Measurements from ENCODE around the gene SEZ6. TPM values are rescaled to one million over a fixed set of nuclear protein-coding genes. Genes with fewer than 3 reads are reported as not detected.

The SEZ6 gene
- total and polyA plus RNA-seq, 3 experiments from 2014 or later = 1.6 TPM; not detected in 2

- peaks cover 0 to 2% (median 0%) of the 10 kb centered on the region in 5 donors for H3K9me3 Mint-ChIP-seq
- CTCF ChIA-PET = interaction anchor here (1.0 kb wide), 1 partner anchor 134 kb away, joined by 3 read pairs; no protein-coding TSS in a partner anchor
- peaks cover 49 to 60% of the 10 kb centered on the region in 2 donors for H3K27me3 Mint-ChIP-seq
Measured at GRCh38 chr17:29004081-29004692, 1.6 kb downstream of the SEZ6 start.

GRCh38 chr17:29003289-29003688 lies 2.5 kb downstream of the SEZ6 start:
- Histone ChIP-seq H3K9me3 (ENCODE audit: low read length) (no peaks in the 10 kb centered on the region), H3K4me1 (ENCODE audit: insufficient read depth, low read length) (no peaks in the 10 kb centered on the region), H3K36me3 (ENCODE audit: insufficient read depth, low read length) (no peaks in the 10 kb centered on the region), H3K27ac (ENCODE audit: low read depth, low read length) (no peak overlapping the region), H3K27me3 (ENCODE audit: insufficient read depth, low read length, poor library complexity, severe bottlenecking) (peaks cover 36% of the 10 kb centered on the region), H3K4me3 (ENCODE audit: low read length) (no peak overlapping the region)
- H3K36me3 Mint-ChIP-seq = no peaks in the 10 kb centered on the region
- no peak overlapping the region for H3K27ac Mint-ChIP-seq
- no peak for DNase-seq
- ChIA-PET POLR2A (no interaction called here), CTCF (no interaction called here)
- peaks cover 0 to 2% (median 0%) of the 10 kb centered on the region in 5 donors for H3K9me3 Mint-ChIP-seq
- H3K4me1 Mint-ChIP-seq = peaks cover 2 to 8% (median 5%) of the 10 kb centered on the region in 3 donors
- H3K27me3 Mint-ChIP-seq = peaks cover 48 to 58% of the 10 kb centered on the region in 2 donors
- H3K4me3 Mint-ChIP-seq = no peak overlapping the region

More at GRCh38 chr17:29004081-29004692, 1.6 kb downstream of the SEZ6 start:
- H3K4me3 ChIP-seq (ENCODE audit: low read length) = no peak overlapping the region
- no peaks in the 10 kb centered on the region for H3K36me3 Mint-ChIP-seq
- peaks cover 2 to 8% (median 5%) of the 10 kb centered on the region in 3 donors for H3K4me1 Mint-ChIP-seq
- H3K27ac Mint-ChIP-seq = no peak overlapping the region
- no peaks in the 10 kb centered on the region for H3K9me3 ChIP-seq (ENCODE audit: low read length)
- peaks cover 36% of the 10 kb centered on the region for H3K27me3 ChIP-seq (ENCODE audit: insufficient read depth, low read length, poor library complexity, severe bottlenecking)
- no peaks in the 10 kb centered on the region for H3K36me3 ChIP-seq (ENCODE audit: insufficient read depth, low read length)
- H3K27ac ChIP-seq (ENCODE audit: low read depth, low read length) = no peak overlapping the region
- H3K4me1 ChIP-seq (ENCODE audit: insufficient read depth, low read length) = no peaks in the 10 kb centered on the region
- no peak overlapping the region for H3K4me3 Mint-ChIP-seq
- POLR2A ChIA-PET = no interaction called here
- no peak for DNase-seq

- Mint-ChIP-seq H3K27ac (no peak overlapping the region), H3K27me3 (peaks cover 46 to 60% of the 10 kb centered on the region in 2 donors), H3K9me3 (peaks cover 0 to 2% (median 0%) of the 10 kb centered on the region in 5 donors), H3K36me3 (no peaks in the 10 kb centered on the region), H3K4me3 (no peak overlapping the region), H3K4me1 (peaks cover 2 to 8% (median 5%) of the 10 kb centered on the region in 3 donors)
- ChIA-PET CTCF (no interaction called here), POLR2A (no interaction called here)
- no peak for DNase-seq
- H3K4me3 ChIP-seq (ENCODE audit: low read length) = no peak overlapping the region
- H3K36me3 ChIP-seq (ENCODE audit: insufficient read depth, low read length) = no peaks in the 10 kb centered on the region
- H3K27me3 ChIP-seq (ENCODE audit: insufficient read depth, low read length, poor library complexity, severe bottlenecking) = peaks cover 33% of the 10 kb centered on the region
- H3K9me3 ChIP-seq (ENCODE audit: low read length) = no peaks in the 10 kb centered on the region
- H3K27ac ChIP-seq (ENCODE audit: low read depth, low read length) = no peak overlapping the region
- no peaks in the 10 kb centered on the region for H3K4me1 ChIP-seq (ENCODE audit: insufficient read depth, low read length)
Measured at GRCh38 chr17:29002811-29003210, 3.0 kb downstream of the SEZ6 start.

GRCh38 chr17:29000973-29001372 lies 4.9 kb downstream of the SEZ6 start:
- Mint-ChIP-seq H3K27ac (peak overlapping the region in 1 of 8 donors; percentile 91), H3K4me1 (peaks cover 0 to 3% (median 2%) of the 10 kb centered on the region in 3 donors), H3K27me3 (peaks cover 36 to 55% of the 10 kb centered on the region in 2 donors), H3K36me3 (no peaks in the 10 kb centered on the region), H3K9me3 (peaks cover 0 to 2% (median 0%) of the 10 kb centered on the region in 5 donors), H3K4me3 (no peak overlapping the region)
- no peaks in the 10 kb centered on the region for H3K36me3 ChIP-seq (ENCODE audit: insufficient read depth, low read length)
- no peaks in the 10 kb centered on the region for H3K4me1 ChIP-seq (ENCODE audit: insufficient read depth, low read length)
- POLR2A ChIA-PET = interaction anchor here (0.6 kb wide), 1 partner anchor 182 kb away, joined by 5 read pairs; no protein-coding TSS in a partner anchor
- peaks cover 17% of the 10 kb centered on the region for H3K27me3 ChIP-seq (ENCODE audit: insufficient read depth, low read length, poor library complexity, severe bottlenecking)
- no peaks in the 10 kb centered on the region for H3K9me3 ChIP-seq (ENCODE audit: low read length)
- H3K27ac ChIP-seq (ENCODE audit: low read depth, low read length) = no peak overlapping the region
- DNase-seq = no peak
- CTCF ChIA-PET = no interaction called here
- no peak overlapping the region for H3K4me3 ChIP-seq (ENCODE audit: low read length)

GRCh38 chr17:28999206-28999605 lies 6.6 kb downstream of the SEZ6 start:
- POLR2A ChIA-PET = no interaction called here
- no peaks in the 10 kb centered on the region for H3K9me3 Mint-ChIP-seq
- Histone ChIP-seq H3K27ac (ENCODE audit: low read depth, low read length) (no peak overlapping the region), H3K4me3 (ENCODE audit: low read length) (no peak overlapping the region), H3K4me1 (ENCODE audit: insufficient read depth, low read length) (no peaks in the 10 kb centered on the region), H3K36me3 (ENCODE audit: insufficient read depth, low read length) (no peaks in the 10 kb centered on the region), H3K27me3 (ENCODE audit: insufficient read depth, low read length, poor library complexity, severe bottlenecking) (peaks cover 10% of the 10 kb centered on the region), H3K9me3 (ENCODE audit: low read length) (no peaks in the 10 kb centered on the region)
- H3K4me1 Mint-ChIP-seq = peaks cover 0 to 2% (median 0%) of the 10 kb centered on the region in 3 donors
- H3K4me3 Mint-ChIP-seq = no peak overlapping the region
- H3K36me3 Mint-ChIP-seq = no peaks in the 10 kb centered on the region
- DNase-seq = no peak
- peaks cover 35 to 49% of the 10 kb centered on the region in 2 donors for H3K27me3 Mint-ChIP-seq
- H3K27ac Mint-ChIP-seq = no peak overlapping the region
- CTCF ChIA-PET = no interaction called here

- Mint-ChIP-seq H3K9me3 (no peaks in the 10 kb centered on the region), H3K4me1 (no peaks in the 10 kb centered on the region), H3K27ac (no peak overlapping the region), H3K4me3 (no peak overlapping the region), H3K27me3 (peaks cover 26 to 41% of the 10 kb centered on the region in 2 donors), H3K36me3 (no peaks in the 10 kb centered on the region)
- Histone ChIP-seq H3K27ac (ENCODE audit: low read depth, low read length) (no peak overlapping the region), H3K27me3 (ENCODE audit: insufficient read depth, low read length, poor library complexity, severe bottlenecking) (no peaks in the 10 kb centered on the region), H3K9me3 (ENCODE audit: low read length) (no peaks in the 10 kb centered on the region), H3K4me1 (ENCODE audit: insufficient read depth, low read length) (no peaks in the 10 kb centered on the region), H3K36me3 (ENCODE audit: insufficient read depth, low read length) (no peaks in the 10 kb centered on the region), H3K4me3 (ENCODE audit: low read length) (no peak overlapping the region)
- ChIA-PET CTCF (no interaction called here), POLR2A (no interaction called here)
- DNase-seq = no peak
Measured at GRCh38 chr17:28997806-28998205, 8.0 kb downstream of the SEZ6 start.

GRCh38 chr17:28996554-28997096 lies 9.2 kb downstream of the SEZ6 start:
- H3K27me3 ChIP-seq (ENCODE audit: insufficient read depth, low read length, poor library complexity, severe bottlenecking) = no peaks in the 10 kb centered on the region
- DNase-seq = no peak
- peak overlapping the region in 1 of 8 donors; percentile 78 for H3K27ac Mint-ChIP-seq
- no peaks in the 10 kb centered on the region for H3K36me3 Mint-ChIP-seq
- POLR2A ChIA-PET = no interaction called here
- H3K4me3 ChIP-seq (ENCODE audit: low read length) = no peak overlapping the region
- H3K4me1 ChIP-seq (ENCODE audit: insufficient read depth, low read length) = no peaks in the 10 kb centered on the region
- no peak overlapping the region for H3K27ac ChIP-seq (ENCODE audit: low read depth, low read length)
- H3K9me3 Mint-ChIP-seq = no peaks in the 10 kb centered on the region
- no peaks in the 10 kb centered on the region for H3K36me3 ChIP-seq (ENCODE audit: insufficient read depth, low read length)
- peaks cover 20 to 38% of the 10 kb centered on the region in 2 donors for H3K27me3 Mint-ChIP-seq
- no peaks in the 10 kb centered on the region for H3K9me3 ChIP-seq (ENCODE audit: low read length)
- H3K4me1 Mint-ChIP-seq = no peaks in the 10 kb centered on the region
- CTCF ChIA-PET = interaction anchor here (2.5 kb wide), 1 partner anchor 31 kb away, joined by 11 read pairs; no protein-coding TSS in a partner anchor
- no peak overlapping the region for H3K4me3 Mint-ChIP-seq

- no peak for DNase-seq
- Histone ChIP-seq H3K4me1 (ENCODE audit: insufficient read depth, low read length) (no peaks in the 10 kb centered on the region), H3K36me3 (ENCODE audit: insufficient read depth, low read length) (no peaks in the 10 kb centered on the region), H3K4me3 (ENCODE audit: low read length) (no peak overlapping the region), H3K27me3 (ENCODE audit: insufficient read depth, low read length, poor library complexity, severe bottlenecking) (no peaks in the 10 kb centered on the region), H3K27ac (ENCODE audit: low read depth, low read length) (no peak overlapping the region), H3K9me3 (ENCODE audit: low read length) (no peaks in the 10 kb centered on the region)
- Mint-ChIP-seq H3K36me3 (no peaks in the 10 kb centered on the region), H3K27ac (peak overlapping the region in 1 of 8 donors; percentile 63), H3K9me3 (no peaks in the 10 kb centered on the region), H3K27me3 (peaks cover 13 to 31% of the 10 kb centered on the region in 2 donors), H3K4me3 (no peak overlapping the region), H3K4me1 (no peaks in the 10 kb centered on the region)
- POLR2A ChIA-PET = no interaction called here
- CTCF ChIA-PET = interaction anchor here (1.0 to 1.1 kb wide), 2 partner anchors 28 to 124 kb away, joined by 3 read pairs; no protein-coding TSS in a partner anchor
Measured at GRCh38 chr17:28993645-28994426, 12.0 kb downstream of the SEZ6 start.
